Neural progenitor cell (in vitro differentiated cells): ENCODE data around the gene DVL1. TPM values are rescaled to one million over a fixed set of nuclear protein-coding genes. Genes with fewer than 3 reads are reported as not detected.
A peak's percentile ranks its signal among the peaks of the same experiment; 100 is the strongest.
"Not testable (repeated sequence)": the region's sequence is repeated elsewhere in the genome, so short reads cannot be mapped to it uniquely, and the experiment has no call there.

Experiments used
- DNase-seq: peaks from one replicate; pipeline ENCODE4 v3.0.0-alpha.2; 2016; ENCODE audit warnings: low spot score
- H2AFZ ChIP-seq: fragments of 200-600 bp; sonication (generic); replicated peaks from 2 replicates; pipeline ENCODE4 v1.6.1; 2016; ENCODE audit warnings: antibody characterized with exemption
- H3F3A ChIP-seq: fragments of 200-600 bp; sonication (generic); 2 replicates; pipeline ENCODE4 v1.6.1; 2016; ENCODE audit warnings: antibody characterized with exemption, low read depth
- H3K27ac ChIP-seq: fragments of 200-600 bp; sonication (generic); 2 replicates; pipeline ENCODE4 v1.5.1; 2016; ENCODE audit warnings: mild to moderate bottlenecking
- H3K27me3 ChIP-seq: fragments of 200-600 bp; sonication (generic); 2 replicates; pipeline ENCODE4 v1.6.1; 2016; ENCODE audit warnings: mild to moderate bottlenecking, moderate library complexity
- H3K36me3 ChIP-seq: fragments of 200-600 bp; sonication (generic); 2 replicates; pipeline ENCODE4 v1.5.1; 2016
- H3K4me1 ChIP-seq: fragments of 200-600 bp; sonication (generic); 2 replicates; pipeline ENCODE4 v1.6.1; 2016; ENCODE audit warnings: mixed run types
- H3K4me2 ChIP-seq: fragments of 200-600 bp; sonication (generic); 2 replicates; pipeline ENCODE4 v1.6.1; 2016
- H3K4me3 ChIP-seq: fragments of 200-600 bp; sonication (generic); 2 replicates; pipeline ENCODE4 v1.5.1; 2016
- H3K79me2 ChIP-seq: fragments of 200-600 bp; sonication (generic); 2 replicates; pipeline ENCODE4 v1.6.1; 2016; ENCODE audit warnings: low read depth
- H3K9ac ChIP-seq: fragments of 200-600 bp; sonication (generic); 2 replicates; pipeline ENCODE4 v1.6.1; 2016
- H3K9me3 ChIP-seq: fragments of 200-600 bp; sonication (generic); 2 replicates; pipeline ENCODE4 v1.5.1; 2016; ENCODE audit warnings: low read depth
- H4K20me1 ChIP-seq: fragments of 200-600 bp; sonication (generic); 2 replicates; pipeline ENCODE4 v1.6.1; 2016; ENCODE audit warnings: low read depth
- H3K27ac Mint-ChIP-seq: 3 replicates; pipeline ENCODE4 v1.8.0; 2021; ENCODE audit warnings: mixed read lengths
- H3K27me3 Mint-ChIP-seq: 2 replicates; pipeline ENCODE4 v1.8.0; 2022; ENCODE audit warnings: low read depth, mild to moderate bottlenecking, inconsistent platforms, moderate library complexity, mixed read lengths; ENCODE audit not compliant: insufficient read depth
- H3K36me3 Mint-ChIP-seq: 3 replicates; pipeline ENCODE4 v1.8.0; 2021; ENCODE audit warnings: mixed read lengths
- H3K4me1 Mint-ChIP-seq: 3 replicates; pipeline ENCODE4 v1.8.0; 2021; ENCODE audit warnings: mixed read lengths
- H3K4me3 Mint-ChIP-seq: 3 replicates; pipeline ENCODE4 v1.8.0; 2021; ENCODE audit warnings: mild to moderate bottlenecking, moderate library complexity, mixed read lengths
- H3K9me3 Mint-ChIP-seq: 3 replicates; pipeline ENCODE4 v1.8.0; 2020; ENCODE audit warnings: mixed read lengths
- EZH2 ChIP-seq: fragments of 200-600 bp; sonication (generic); IDR thresholded peaks from 2 replicates; pipeline ENCODE4 v1.6.1; 2017; ENCODE audit warnings: antibody characterized with exemption, mild to moderate bottlenecking, moderate library complexity
- EZH2phosphoT487 ChIP-seq: fragments of 200-600 bp; sonication (generic); IDR thresholded peaks from 2 replicates; pipeline ENCODE4 v1.6.1; 2017; ENCODE audit warnings: antibody characterized with exemption
- total RNA-seq: library from RNA; depleted of rRNA; stranded (reverse); fragments of >200 nt; gene quantifications from 2 replicates; pipeline ENCODE4 v1.2.3, GENCODE V29; 2015; ENCODE audit warnings: low replicate concordance
- TF ChIP-seq, protein P1 (sequence below): fragments of 200-600 bp; sonication (generic); IDR thresholded peaks from 2 replicates; pipeline ENCODE4 v1.5.1; 2017; ENCODE audit warnings: antibody characterized with exemption, mild to moderate bottlenecking

Gene DVL1
- total RNA-seq, 1 donor from 2014 or later = 14.5 TPM

DNA sequence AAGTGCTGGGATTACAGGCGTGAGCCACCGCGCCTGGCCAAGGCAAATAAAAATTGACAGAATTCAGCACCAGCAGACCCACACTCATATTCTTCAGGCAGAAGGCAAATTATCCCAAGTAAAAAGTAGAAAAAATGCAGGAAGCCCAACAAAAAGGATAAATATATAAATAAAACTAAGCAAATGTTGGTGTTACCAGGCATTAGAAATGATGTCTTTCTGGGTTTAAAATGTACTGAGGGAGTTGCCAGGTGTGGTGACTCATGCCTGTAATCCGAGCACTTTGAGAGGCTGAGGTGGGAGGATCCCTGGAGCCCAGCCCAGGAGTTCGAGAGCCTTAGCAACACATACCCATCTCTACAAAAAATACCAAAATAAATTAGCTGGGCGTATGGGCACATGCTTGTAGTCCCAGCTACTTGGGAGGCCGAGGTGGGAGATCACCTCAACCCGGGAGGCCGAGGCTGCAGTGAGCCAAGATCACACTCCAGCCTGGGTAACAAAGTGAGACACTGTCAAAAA is 31.0 kb downstream of the DVL1 start:
- Histone ChIP-seq H3K27me3 (no peaks in the 10 kb centered on the region), H3K4me3 (no peak overlapping the region), H3K9ac (no peak overlapping the region), H3K79me2 (peaks cover 70% of the 10 kb centered on the region), H4K20me1 (peaks cover 82% of the 10 kb centered on the region), H3K4me1 (peaks cover 7% of the 10 kb centered on the region), H3K36me3 (no peaks in the 10 kb centered on the region), H2AFZ (no peak overlapping the region), H3K9me3 (no peaks in the 10 kb centered on the region), H3K27ac (no peak overlapping the region), H3F3A (peaks cover 14% of the 10 kb centered on the region), H3K4me2 (no peak overlapping the region)
- Mint-ChIP-seq H3K4me1 (peaks cover 12% of the 10 kb centered on the region), H3K27ac (no peak overlapping the region), H3K27me3 (peaks cover 14% of the 10 kb centered on the region), H3K36me3 (peaks cover 11% of the 10 kb centered on the region), H3K4me3 (no peak overlapping the region), H3K9me3 (no peaks in the 10 kb centered on the region)
- DNase-seq = no peak
- TF ChIP-seq EZH2 (no peak), EZH2phosphoT487 (no peak)
- TF ChIP-seq, protein P1, sequence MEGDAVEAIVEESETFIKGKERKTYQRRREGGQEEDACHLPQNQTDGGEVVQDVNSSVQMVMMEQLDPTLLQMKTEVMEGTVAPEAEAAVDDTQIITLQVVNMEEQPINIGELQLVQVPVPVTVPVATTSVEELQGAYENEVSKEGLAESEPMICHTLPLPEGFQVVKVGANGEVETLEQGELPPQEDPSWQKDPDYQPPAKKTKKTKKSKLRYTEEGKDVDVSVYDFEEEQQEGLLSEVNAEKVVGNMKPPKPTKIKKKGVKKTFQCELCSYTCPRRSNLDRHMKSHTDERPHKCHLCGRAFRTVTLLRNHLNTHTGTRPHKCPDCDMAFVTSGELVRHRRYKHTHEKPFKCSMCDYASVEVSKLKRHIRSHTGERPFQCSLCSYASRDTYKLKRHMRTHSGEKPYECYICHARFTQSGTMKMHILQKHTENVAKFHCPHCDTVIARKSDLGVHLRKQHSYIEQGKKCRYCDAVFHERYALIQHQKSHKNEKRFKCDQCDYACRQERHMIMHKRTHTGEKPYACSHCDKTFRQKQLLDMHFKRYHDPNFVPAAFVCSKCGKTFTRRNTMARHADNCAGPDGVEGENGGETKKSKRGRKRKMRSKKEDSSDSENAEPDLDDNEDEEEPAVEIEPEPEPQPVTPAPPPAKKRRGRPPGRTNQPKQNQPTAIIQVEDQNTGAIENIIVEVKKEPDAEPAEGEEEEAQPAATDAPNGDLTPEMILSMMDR = no peak

- H3K4me2 ChIP-seq = no peak overlapping the region
- H3F3A ChIP-seq = peaks cover 14% of the 10 kb centered on the region
- no peaks in the 10 kb centered on the region for H3K36me3 ChIP-seq
- TF ChIP-seq EZH2 (no peak), EZH2phosphoT487 (no peak)
- TF ChIP-seq, protein P1 = no peak
- H3K9ac ChIP-seq = no peak overlapping the region
- no peak overlapping the region for H3K4me3 ChIP-seq
- H2AFZ ChIP-seq = no peak overlapping the region
- peaks cover 12% of the 10 kb centered on the region for H3K27me3 Mint-ChIP-seq
- no peak overlapping the region for H3K27ac Mint-ChIP-seq
- H3K9me3 ChIP-seq = no peaks in the 10 kb centered on the region
- peaks cover 64% of the 10 kb centered on the region for H3K79me2 ChIP-seq
- no peak for DNase-seq
- H3K4me1 ChIP-seq = peaks cover 7% of the 10 kb centered on the region
- H3K27me3 ChIP-seq = no peaks in the 10 kb centered on the region
- no peak overlapping the region for H3K4me3 Mint-ChIP-seq
- peaks cover 10% of the 10 kb centered on the region for H3K4me1 Mint-ChIP-seq
- H3K9me3 Mint-ChIP-seq = no peaks in the 10 kb centered on the region
- no peak overlapping the region for H3K27ac ChIP-seq
- peaks cover 11% of the 10 kb centered on the region for H3K36me3 Mint-ChIP-seq
- H4K20me1 ChIP-seq = peaks cover 82% of the 10 kb centered on the region
These were observed 31.8 kb downstream of the DVL1 start for GRCh38 chr1:1317420-1317819.

DNA sequence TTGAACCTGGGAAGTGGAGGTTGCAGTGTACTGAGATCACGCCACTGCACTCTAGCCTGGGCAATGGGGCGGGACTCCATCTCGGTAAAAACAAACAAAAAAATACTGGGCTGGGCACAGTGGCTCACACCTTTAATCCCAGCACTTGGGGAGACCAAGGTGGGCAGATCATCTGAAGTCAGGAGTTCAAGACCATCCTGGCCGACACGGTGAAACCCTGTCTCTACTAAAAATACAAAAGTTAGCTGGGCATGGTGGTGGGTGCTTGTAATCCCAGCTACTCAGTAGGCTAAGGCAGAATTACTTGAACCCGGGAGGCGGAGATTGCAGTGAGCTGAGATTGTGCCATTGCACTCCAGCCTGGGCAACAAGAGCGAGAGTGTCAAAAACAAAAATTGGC is 33.0 kb downstream of the DVL1 start:
- H3K36me3 ChIP-seq = not testable (repeated sequence)

GRCh38 chr1:1315435-1315954 is 33.7 kb downstream of the DVL1 start:
- Histone ChIP-seq H3K9ac (no peak overlapping the region), H4K20me1 (peaks cover 71% of the 10 kb centered on the region), H3K4me2 (peak overlapping the region; percentile 45), H2AFZ (no peak overlapping the region), H3F3A (peaks cover 14% of the 10 kb centered on the region), H3K9me3 (no peaks in the 10 kb centered on the region), H3K27me3 (no peaks in the 10 kb centered on the region), H3K79me2 (peaks cover 45% of the 10 kb centered on the region), H3K36me3 (no peaks in the 10 kb centered on the region), H3K4me1 (peaks cover 7% of the 10 kb centered on the region), H3K4me3 (no peak overlapping the region), H3K27ac (no peak overlapping the region)
- Mint-ChIP-seq H3K9me3 (no peaks in the 10 kb centered on the region), H3K27ac (no peak overlapping the region), H3K36me3 (peaks cover 11% of the 10 kb centered on the region), H3K27me3 (peaks cover 12% of the 10 kb centered on the region), H3K4me1 (peaks cover 6% of the 10 kb centered on the region), H3K4me3 (peak overlapping the region; percentile 13)
- DNase-seq = peak; percentile 43
- TF ChIP-seq, protein P1 = no peak
- no peak for TF ChIP-seq EZH2
- no peak for TF ChIP-seq EZH2phosphoT487

More for the DNA sequence above, 33.0 kb downstream of the DVL1 start:
- H3K4me1 Mint-ChIP-seq, H2AFZ ChIP-seq, H3K27ac Mint-ChIP-seq, H3K4me3 ChIP-seq, H3K4me3 Mint-ChIP-seq, H3K9ac ChIP-seq, H3K27ac ChIP-seq, DNase-seq, H3K9me3 Mint-ChIP-seq, H3K4me1 ChIP-seq, H3K9me3 ChIP-seq, H3K27me3 ChIP-seq: not testable (repeated sequence)
- Histone ChIP-seq H3F3A (peaks cover 14% of the 10 kb centered on the region), H3K79me2 (peaks cover 52% of the 10 kb centered on the region), H3K4me2 (peak overlapping the region; percentile 45), H4K20me1 (peaks cover 78% of the 10 kb centered on the region)
- Mint-ChIP-seq H3K27me3 (peaks cover 12% of the 10 kb centered on the region), H3K36me3 (peaks cover 11% of the 10 kb centered on the region)
